Lower lobe of right lung (tissue), 2 donors: ENCODE data around the gene SYNDIG1. TPM values are rescaled to one million over a fixed set of nuclear protein-coding genes. Genes with fewer than 3 reads are reported as not detected.

Source experiments
- ATAC-seq, 2 donors: fragments of 200-7000 bp; cut with Tn5 transposase; one replicate each; pipeline ENCODE4 v1.9.1; 2020 to 2022; ENCODE audit warnings: mild to moderate bottlenecking in 2 of 2, moderate library complexity in 2 of 2
- DNase-seq: peaks from one replicate; pipeline ENCODE4 v3.0.0-alpha.2; 2020
- H3K27ac ChIP-seq: fragments of 200-600 bp; one replicate; pipeline ENCODE4 v1.8.0; 2022
- H3K27me3 ChIP-seq: fragments of 200-600 bp; one replicate; pipeline ENCODE4 v1.8.0; 2022; ENCODE audit warnings: low read depth
- H3K36me3 ChIP-seq: fragments of 200-600 bp; one replicate; pipeline ENCODE4 v1.8.0; 2022; ENCODE audit warnings: mild to moderate bottlenecking
- H3K4me1 ChIP-seq: fragments of 200-600 bp; one replicate; pipeline ENCODE4 v1.8.0; 2022
- H3K4me3 ChIP-seq: fragments of 200-600 bp; one replicate; pipeline ENCODE4 v1.8.0; 2022; ENCODE audit warnings: mild to moderate bottlenecking
- H3K9me3 ChIP-seq: fragments of 200-600 bp; one replicate; pipeline ENCODE4 v1.8.0; 2022
- CTCF ChIP-seq: fragments of 200-600 bp; IDR thresholded peaks from one replicate; pipeline ENCODE4 v1.8.0; 2022; ENCODE audit warnings: antibody characterized with exemption, mild to moderate bottlenecking
- intact Hi-C: fragments of 100-400 bp; cut with DNase I; formaldehyde crosslinking; loops from one replicate; pipeline ENCODE4 v1.11.0; 2022
- total RNA-seq: library from RNA; stranded (reverse); fragmentation: NEBNext Ultra II Directional; extraction: Animal tissue kit (Norgen Biotek cat#: 25700); gene quantifications from one replicate; pipeline ENCODE4 v1.2.1, GENCODE V29; 2021
- donor health status: DM: no; HTN: yes; CAD: no; lungs with severe emphysema.

Gene SYNDIG1
- total RNA-seq, 1 donor from 2014 or later: 0.15 TPM

- Histone ChIP-seq H3K4me1 (no peaks in the 10 kb centered on the region), H3K27ac (no peak overlapping the region), H3K27me3 (peaks cover 5% of the 10 kb centered on the region), H3K4me3 (no peak overlapping the region), H3K9me3 (peaks cover 6% of the 10 kb centered on the region), H3K36me3 (no peaks in the 10 kb centered on the region)
- intact Hi-C loops: no loop called here
- TF ChIP-seq CTCF: no peak
- no peak for ATAC-seq
- DNase-seq: no peak
Observed at GRCh38 chr20:24684421-24684871, 215.0 kb downstream of the SYNDIG1 start.

GRCh38 chr20:24684956-24685691 is 215.7 kb downstream of the SYNDIG1 start:
- intact Hi-C loops: no loop called here
- peak in 1 of 2 donors; percentile 45 for ATAC-seq
- DNase-seq: no peak
- Histone ChIP-seq H3K27me3 (peaks cover 5% of the 10 kb centered on the region), H3K36me3 (no peaks in the 10 kb centered on the region), H3K9me3 (peaks cover 6% of the 10 kb centered on the region), H3K4me1 (no peaks in the 10 kb centered on the region), H3K27ac (no peak overlapping the region), H3K4me3 (no peak overlapping the region)
- TF ChIP-seq CTCF: no peak

- intact Hi-C loops: no loop called here
- peaks cover 5% of the 10 kb centered on the region for H3K27me3 ChIP-seq
- no peak for ATAC-seq
- no peaks in the 10 kb centered on the region for H3K4me1 ChIP-seq
- TF ChIP-seq CTCF: no peak
- DNase-seq: no peak
- no peak overlapping the region for H3K27ac ChIP-seq
- H3K36me3 ChIP-seq: no peaks in the 10 kb centered on the region
- no peak overlapping the region for H3K4me3 ChIP-seq
- peaks cover 6% of the 10 kb centered on the region for H3K9me3 ChIP-seq
Observed at GRCh38 chr20:24685736-24686135, 216.3 kb downstream of the SYNDIG1 start.

GRCh38 chr20:24686156-24686555 is 216.7 kb downstream of the SYNDIG1 start:
- Histone ChIP-seq H3K9me3 (peaks cover 6% of the 10 kb centered on the region), H3K27ac (no peak overlapping the region), H3K4me3 (no peak overlapping the region), H3K36me3 (no peaks in the 10 kb centered on the region), H3K27me3 (peaks cover 5% of the 10 kb centered on the region), H3K4me1 (no peaks in the 10 kb centered on the region)
- intact Hi-C loops: no loop called here
- TF ChIP-seq CTCF: no peak
- DNase-seq (no peak), ATAC-seq (no peak)

GRCh38 chr20:24690408-24690807 is 221.0 kb downstream of the SYNDIG1 start:
- no peak overlapping the region for H3K27ac ChIP-seq
- DNase-seq (no peak), ATAC-seq (no peak)
- H3K4me3 ChIP-seq: no peak overlapping the region
- peaks cover 6% of the 10 kb centered on the region for H3K9me3 ChIP-seq
- no peaks in the 10 kb centered on the region for H3K36me3 ChIP-seq
- H3K27me3 ChIP-seq: peaks cover 12% of the 10 kb centered on the region
- H3K4me1 ChIP-seq: no peaks in the 10 kb centered on the region
- no peak for TF ChIP-seq CTCF
- intact Hi-C loops: no loop called here
